HepG2 (cell line): Measurements from ENCODE around the gene CYSRT1. TPM values are rescaled to one million over a fixed set of nuclear protein-coding genes. Genes with fewer than 3 reads are reported as not detected.
A peak's percentile ranks its signal among the peaks of the same experiment; 100 is the strongest.

Experiments used
- AGO2 ChIP-seq: fragments of 200-400 bp; formaldehyde crosslinking; optimal IDR thresholded peaks from 2 replicates; pipeline ENCODE3; 2017; ENCODE audit warnings: mild to moderate bottlenecking, low read depth, low read length, moderate library complexity
- AHR ChIP-seq: IDR thresholded peaks from 2 replicates; pipeline ENCODE4 v1.6.1; 2018; ENCODE audit warnings: missing genetic modification reagents, missing compliant biosample characterization
- EP300 ChIP-seq, 3 experiments: sonication (generic) in 1 of 3; formaldehyde crosslinking in 1 of 3; IDR thresholded peaks; 2 replicates each; pipeline versions ENCODE4 v1.5.1 to v1.6.1; 2011 to 2020; ENCODE audit warnings: low read depth in 2 of 3, low read length in 2 of 3, borderline replicate concordance in 1 of 3, improper control_type of control experiment in 1 of 3, mild to moderate bottlenecking in 1 of 3, missing genetic modification reagents in 1 of 3, moderate library complexity in 1 of 3
- FOXA3 ChIP-seq: IDR thresholded peaks from 2 replicates; pipeline ENCODE4 v1.6.1; 2016; ENCODE audit warnings: missing genetic modification reagents, missing compliant biosample characterization
- FOXC1 ChIP-seq: sonication (generic); formaldehyde crosslinking; IDR thresholded peaks from 2 replicates; pipeline ENCODE4 v1.8.0; 2022; ENCODE audit warnings: mild to moderate bottlenecking, missing genetic modification reagents, borderline replicate concordance
- HDAC2 ChIP-seq: sonication (generic); formaldehyde crosslinking; IDR thresholded peaks from 2 replicates; pipeline ENCODE4 v1.4.0; 2020; ENCODE audit warnings: missing genetic modification reagents
- HNF1B ChIP-seq: sonication (generic); formaldehyde crosslinking; IDR thresholded peaks from 2 replicates; pipeline ENCODE4 v1.5.1; 2020; ENCODE audit warnings: mild to moderate bottlenecking, moderate library complexity, missing genetic modification reagents
- HOXA3 ChIP-seq: sonication (generic); formaldehyde crosslinking; IDR thresholded peaks from 2 replicates; pipeline ENCODE4 v1.5.0; 2020; ENCODE audit warnings: missing genetic modification reagents
- MTA1 ChIP-seq: sonication (generic); formaldehyde crosslinking; IDR thresholded peaks from 2 replicates; pipeline ENCODE4 v1.4.0; 2020; ENCODE audit warnings: missing genetic modification reagents, mild to moderate bottlenecking, borderline replicate concordance
- NFKBIZ ChIP-seq: IDR thresholded peaks from 2 replicates; pipeline ENCODE4 v1.6.1; 2018; ENCODE audit warnings: missing genetic modification reagents, missing compliant biosample characterization
- NFYB ChIP-seq: sonication (generic); formaldehyde crosslinking; IDR thresholded peaks from 2 replicates; pipeline ENCODE4 v1.4.0; 2020; ENCODE audit warnings: missing genetic modification reagents
- PITX1 ChIP-seq: sonication (generic); formaldehyde crosslinking; IDR thresholded peaks from 2 replicates; pipeline ENCODE4 v1.5.1; 2020; ENCODE audit warnings: mild to moderate bottlenecking, missing genetic modification reagents
- RAD51 ChIP-seq: fragments of 450-650 bp; IDR thresholded peaks from 2 replicates; pipeline ENCODE4 v1.6.1; 2016; ENCODE audit warnings: borderline replicate concordance
- RARA ChIP-seq: IDR thresholded peaks from 2 replicates; pipeline ENCODE4 v1.6.1; 2016; ENCODE audit warnings: missing genetic modification reagents, missing compliant biosample characterization
- RBAK ChIP-seq: sonication (generic); formaldehyde crosslinking; IDR thresholded peaks from 2 replicates; pipeline ENCODE4 v1.5.1; 2020; ENCODE audit warnings: mild to moderate bottlenecking, missing genetic modification reagents
- RXRB ChIP-seq: IDR thresholded peaks from 2 replicates; pipeline ENCODE4 v1.6.1; 2016; ENCODE audit warnings: borderline replicate concordance, missing genetic modification reagents, missing compliant biosample characterization
- SALL1 ChIP-seq: sonication (generic); formaldehyde crosslinking; IDR thresholded peaks from 2 replicates; pipeline ENCODE4 v1.8.0; 2022; ENCODE audit warnings: mild to moderate bottlenecking, missing genetic modification reagents
- SP2 ChIP-seq: sonication (generic); formaldehyde crosslinking; IDR thresholded peaks from 2 replicates; pipeline ENCODE4 v1.5.1; 2020; ENCODE audit warnings: mild to moderate bottlenecking, missing genetic modification reagents
- THRA ChIP-seq: sonication (generic); formaldehyde crosslinking; IDR thresholded peaks from 2 replicates; pipeline ENCODE4 v1.4.0; 2020; ENCODE audit warnings: missing genetic modification reagents, borderline replicate concordance
- ZBTB38 ChIP-seq: sonication (generic); formaldehyde crosslinking; IDR thresholded peaks from 2 replicates; pipeline ENCODE4 v1.5.1; 2020; ENCODE audit warnings: mild to moderate bottlenecking, missing genetic modification reagents
- ZBTB7B ChIP-seq: sonication (generic); formaldehyde crosslinking; IDR thresholded peaks from 2 replicates; pipeline ENCODE4 v1.4.0; 2020; ENCODE audit warnings: missing genetic modification reagents
- ZFP36L1 ChIP-seq: sonication (generic); formaldehyde crosslinking; IDR thresholded peaks from 2 replicates; pipeline ENCODE4 v1.8.0; 2022; ENCODE audit warnings: mild to moderate bottlenecking, missing genetic modification reagents, moderate library complexity
- ZFP36L2 ChIP-seq: sonication (generic); formaldehyde crosslinking; IDR thresholded peaks from 2 replicates; pipeline ENCODE4 v1.4.0; 2020; ENCODE audit warnings: missing genetic modification reagents
- ZNF121 ChIP-seq: sonication (generic); formaldehyde crosslinking; IDR thresholded peaks from 2 replicates; pipeline ENCODE4 v1.5.0; 2020; ENCODE audit warnings: mild to moderate bottlenecking, missing genetic modification reagents
- ZNF224 ChIP-seq: sonication (generic); formaldehyde crosslinking; IDR thresholded peaks from 2 replicates; pipeline ENCODE4 v1.5.0; 2020; ENCODE audit warnings: mild to moderate bottlenecking, missing genetic modification reagents
- ZNF225 ChIP-seq: sonication (generic); formaldehyde crosslinking; IDR thresholded peaks from 2 replicates; pipeline ENCODE4 v1.4.0; 2020; ENCODE audit warnings: mild to moderate bottlenecking, missing genetic modification reagents
- ZNF350 ChIP-seq: sonication (generic); formaldehyde crosslinking; IDR thresholded peaks from 2 replicates; pipeline ENCODE4 v1.4.0; 2020; ENCODE audit warnings: mild to moderate bottlenecking, low read depth, missing genetic modification reagents, borderline replicate concordance
- ZNF441 ChIP-seq: sonication (generic); formaldehyde crosslinking; IDR thresholded peaks from 2 replicates; pipeline ENCODE4 v1.7.0; 2021; ENCODE audit warnings: missing genetic modification reagents, borderline replicate concordance
- ZNF546 ChIP-seq: sonication (generic); formaldehyde crosslinking; conservative IDR thresholded peaks from 2 replicates; pipeline ENCODE4 v1.8.1; 2023; ENCODE audit warnings: mild to moderate bottlenecking, missing genetic modification reagents
- ZSCAN31 ChIP-seq: sonication (generic); formaldehyde crosslinking; IDR thresholded peaks from 2 replicates; pipeline ENCODE4 v1.5.0; 2020; ENCODE audit warnings: low read depth, mild to moderate bottlenecking, missing genetic modification reagents
- polyA plus RNA-seq, 8 experiments: library from polyadenylated mRNA; depleted of rRNA in 3 of 8; stranded (reverse) in 7 of 8; unstranded in 1 of 8; fragments of >200 nt; fragmentation: Illumina TruSeq in 4 of 8; extraction: Trizol in 4 of 8; gene quantifications; 2 replicates each; pipeline versions ENCODE4 v1.2.1 to v1.2.3, GENCODE V29; 2011 to 2016; ENCODE audit warnings: low read depth in 4 of 8, missing spikeins in 1 of 8, mixed read lengths in 1 of 8; ENCODE audit not compliant: insufficient read depth in 1 of 8
- total RNA-seq, 5 experiments: library from RNA; depleted of rRNA; stranded (reverse); fragments of >200 nt; fragmentation: Illumina TruSeq; extraction: Trizol; gene quantifications; 2 replicates each; pipeline ENCODE4 v1.2.3, GENCODE V29; 2016; ENCODE audit warnings: low read depth in 1 of 5

Gene CYSRT1
- total and polyA plus RNA-seq, 2 of the 13 experiments (the other 11 are each of a cell fraction or from before 2014, with no cell fraction given), result 1.5 to 2.1 TPM

GRCh38 chr9:137218754-137219271 is 6.2 kb upstream of the CYSRT1 start (continued):
- TF ChIP-seq ZNF350 (CRISPR knock-in tag) (peak; percentile 71; the same call in 1 of the 2 replicates), ZNF441 (CRISPR knock-in tag) (0 out of 2 replicates have a peak, but pooled peaks have one; percentile 28), HOXA3 (CRISPR knock-in tag) (peak; percentile 45; the same call in 1 of the 2 replicates), HDAC2 (CRISPR knock-in tag) (peak; percentile 75), ZBTB38 (CRISPR knock-in tag) (no peak), ZNF224 (CRISPR knock-in tag) (peak; percentile 64; the same call in 1 of the 2 replicates), ZNF225 (CRISPR knock-in tag) (no peak), AGO2 (peak; percentile 15), AHR (CRISPR knock-in tag) (0 out of 2 replicates have a peak, but pooled peaks have one; percentile 69), MTA1 (CRISPR knock-in tag) (peak; percentile 83; the same call in 1 of the 2 replicates), SALL1 (CRISPR knock-in tag) (peak; percentile 66), FOXC1 (0 out of 2 replicates have a peak, but pooled peaks have one; percentile 26), THRA (CRISPR knock-in tag) (peak; percentile 71; the same call in 1 of the 2 replicates), RARA (CRISPR knock-in tag) (peak; percentile 76), ZSCAN31 (CRISPR knock-in tag) (no peak), ZFP36L1 (CRISPR knock-in tag) (0 out of 2 replicates have a peak, but pooled peaks have one; percentile 45), HNF1B (0 out of 2 replicates have a peak, but pooled peaks have one; percentile 48), SP2 (CRISPR knock-in tag) (peak; percentile 47; the same call in 1 of the 2 replicates), RXRB (CRISPR knock-in tag) (peak; percentile 68; the same call in 1 of the 2 replicates), RAD51 (no peak), PITX1 (CRISPR knock-in tag) (no peak), NFYB (CRISPR knock-in tag) (no peak), ZNF121 (CRISPR knock-in tag) (no peak), ZFP36L2 (no peak), EP300 (IDR thresholded peaks at IDR 0.05; ENCODE audit: low read depth in 2 of 2, low read length in 2 of 2) (0 out of 4 replicates have a peak, but pooled peaks of 1 of the 2 experiments have one; percentile 23), EP300 (CRISPR knock-in tag; IDR thresholded peaks at IDR 0.05; ENCODE audit: borderline replicate concordance) (peak; percentile 45; the same call in 1 of the 2 replicates), ZBTB7B (CRISPR knock-in tag) (peak; percentile 39; the same call in 1 of the 2 replicates), ZNF546 (CRISPR knock-in tag) (0 out of 2 replicates have a peak, but pooled peaks have one; percentile 60), RBAK (CRISPR knock-in tag) (no peak), NFKBIZ (CRISPR knock-in tag) (peak; percentile 34; the same call in 1 of the 2 replicates), FOXA3 (peak; percentile 55; the same call in 1 of the 2 replicates)
